ENCODE data around the gene FITM1.

DNA sequence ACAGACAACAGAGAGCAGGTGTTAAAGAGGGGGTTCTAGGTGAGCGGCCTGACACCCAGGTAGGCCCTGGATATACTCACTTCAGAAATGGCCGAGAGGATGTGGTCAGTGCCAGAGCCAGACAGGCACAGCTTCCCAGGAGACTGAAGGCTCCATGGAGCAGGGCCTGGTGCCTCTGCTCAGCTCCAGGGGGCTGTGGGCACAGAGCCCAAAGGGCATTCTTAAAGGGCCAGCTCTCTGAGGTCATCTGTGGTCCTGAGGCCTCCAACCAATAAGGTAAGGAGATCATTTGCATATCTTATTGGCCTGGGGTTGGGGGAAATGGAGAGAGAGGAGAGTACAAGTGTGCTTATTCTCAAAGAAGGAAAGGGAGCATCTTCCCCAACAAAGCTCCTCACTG, 46.0 kb upstream of the FITM1 start:
- TF ChIP-seq POLR2A (IDR thresholded peaks at IDR 0.05), result no peak
- TF ChIP-seq, protein P1, sequence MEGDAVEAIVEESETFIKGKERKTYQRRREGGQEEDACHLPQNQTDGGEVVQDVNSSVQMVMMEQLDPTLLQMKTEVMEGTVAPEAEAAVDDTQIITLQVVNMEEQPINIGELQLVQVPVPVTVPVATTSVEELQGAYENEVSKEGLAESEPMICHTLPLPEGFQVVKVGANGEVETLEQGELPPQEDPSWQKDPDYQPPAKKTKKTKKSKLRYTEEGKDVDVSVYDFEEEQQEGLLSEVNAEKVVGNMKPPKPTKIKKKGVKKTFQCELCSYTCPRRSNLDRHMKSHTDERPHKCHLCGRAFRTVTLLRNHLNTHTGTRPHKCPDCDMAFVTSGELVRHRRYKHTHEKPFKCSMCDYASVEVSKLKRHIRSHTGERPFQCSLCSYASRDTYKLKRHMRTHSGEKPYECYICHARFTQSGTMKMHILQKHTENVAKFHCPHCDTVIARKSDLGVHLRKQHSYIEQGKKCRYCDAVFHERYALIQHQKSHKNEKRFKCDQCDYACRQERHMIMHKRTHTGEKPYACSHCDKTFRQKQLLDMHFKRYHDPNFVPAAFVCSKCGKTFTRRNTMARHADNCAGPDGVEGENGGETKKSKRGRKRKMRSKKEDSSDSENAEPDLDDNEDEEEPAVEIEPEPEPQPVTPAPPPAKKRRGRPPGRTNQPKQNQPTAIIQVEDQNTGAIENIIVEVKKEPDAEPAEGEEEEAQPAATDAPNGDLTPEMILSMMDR (IDR thresholded peaks at IDR 0.05), result no peak
